Adipocyte (in vitro differentiated cells): Measurements from ENCODE around the gene BABAM1.

ENCODE experiments used
- DNase-seq: peaks from one replicate; pipeline ENCODE4 v3.0.0-alpha.2; 2015; ENCODE audit warnings: low read depth
- H3K27me3 ChIP-seq: replicated peaks from 2 replicates; pipeline ENCODE4 v1.7.0; 2013; ENCODE audit warnings: mild to moderate bottlenecking, low read length, moderate library complexity; ENCODE audit not compliant: control insufficient read depth, insufficient read depth
- H3K36me3 ChIP-seq: 2 replicates; pipeline ENCODE4 v1.7.0; 2013; ENCODE audit warnings: low read length, mild to moderate bottlenecking, moderate library complexity; ENCODE audit not compliant: control insufficient read depth, insufficient read depth, severe bottlenecking
- H3K4me1 ChIP-seq: 2 replicates; pipeline ENCODE4 v1.7.0; 2013; ENCODE audit warnings: mild to moderate bottlenecking, low read length, moderate library complexity; ENCODE audit not compliant: control insufficient read depth, insufficient read depth
- H3K4me3 ChIP-seq: 2 replicates; pipeline ENCODE4 v1.7.0; 2013; ENCODE audit warnings: mild to moderate bottlenecking, low read length, moderate library complexity
- H3K9ac ChIP-seq: 2 replicates; pipeline ENCODE4 v1.7.0; 2013; ENCODE audit warnings: mild to moderate bottlenecking, low read length, moderate library complexity
- H3K9me3 ChIP-seq: 2 replicates; pipeline ENCODE4 v1.7.0; 2013; ENCODE audit warnings: mild to moderate bottlenecking, low read length, moderate library complexity; ENCODE audit not compliant: control insufficient read depth

The BABAM1 gene

GRCh38 chr19:17266975-17267788 is at the start of gene BABAM1:
BABAM1 (plus strand) TSS chr19:17267443; CDS start chr19:17268807, 1,364 bp downstream.
- peak; percentile 99 for DNase-seq
- Histone ChIP-seq H3K36me3 (peaks cover 14% of the 10 kb centered on the region), H3K9ac (peak within 1 kb of the TSS; percentile 97)

GRCh38 chr19:17219286-17219685 is 48.0 kb upstream of the BABAM1 start:
- H3K9ac ChIP-seq = no peak overlapping the region
- peaks cover 19% of the 10 kb centered on the region for H3K36me3 ChIP-seq
- no peaks in the 10 kb centered on the region for H3K27me3 ChIP-seq
- no peak for DNase-seq
- no peak overlapping the region for H3K4me3 ChIP-seq
- H3K9me3 ChIP-seq = no peaks in the 10 kb centered on the region
- H3K4me1 ChIP-seq = peaks cover 22% of the 10 kb centered on the region

More at GRCh38 chr19:17266975-17267788, at the start of gene BABAM1:
- H3K9me3 ChIP-seq = no peaks in the 10 kb centered on the region
- peaks cover 5% of the 10 kb centered on the region for H3K4me1 ChIP-seq
- peak within 1 kb of the TSS; percentile 100 for H3K4me3 ChIP-seq
- no peaks in the 10 kb centered on the region for H3K27me3 ChIP-seq

- no peaks in the 10 kb centered on the region for H3K27me3 ChIP-seq
- peak overlapping the region; percentile 63 for H3K9ac ChIP-seq
- H3K4me1 ChIP-seq = peaks cover 15% of the 10 kb centered on the region
- H3K9me3 ChIP-seq = no peaks in the 10 kb centered on the region
- DNase-seq = peak; percentile 64
- H3K4me3 ChIP-seq = no peak overlapping the region
- peaks cover 19% of the 10 kb centered on the region for H3K36me3 ChIP-seq
Measured at GRCh38 chr19:17220207-17220758, 47.0 kb upstream of the BABAM1 start.

GRCh38 chr19:17225053-17225452 is 42.2 kb upstream of the BABAM1 start:
- Histone ChIP-seq H3K9ac (no peak overlapping the region), H3K9me3 (no peaks in the 10 kb centered on the region), H3K4me1 (peaks cover 9% of the 10 kb centered on the region), H3K36me3 (peaks cover 1% of the 10 kb centered on the region), H3K4me3 (no peak overlapping the region), H3K27me3 (no peaks in the 10 kb centered on the region)
- DNase-seq = no peak

GRCh38 chr19:17226002-17226933 is 41.0 kb upstream of the BABAM1 start, which contains the start of gene OCEL1:
OCEL1 (plus strand) TSS chr19:17226226; CDS start chr19:17226248, 22 bp downstream.
- peaks cover 9% of the 10 kb centered on the region for H3K36me3 ChIP-seq
- no peaks in the 10 kb centered on the region for H3K9me3 ChIP-seq
- H3K9ac ChIP-seq = peak within 1 kb of the TSS; percentile 85
- DNase-seq = peak; percentile 99
- H3K4me1 ChIP-seq = peaks cover 4% of the 10 kb centered on the region
- no peaks in the 10 kb centered on the region for H3K27me3 ChIP-seq
- H3K4me3 ChIP-seq = peak within 1 kb of the TSS; percentile 88

GRCh38 chr19:17227798-17228367 is 39.4 kb upstream of the BABAM1 start:
- no peak overlapping the region for H3K4me3 ChIP-seq
- H3K9ac ChIP-seq = no peak overlapping the region
- H3K36me3 ChIP-seq = peaks cover 23% of the 10 kb centered on the region
- H3K27me3 ChIP-seq = no peaks in the 10 kb centered on the region
- no peak for DNase-seq
- peaks cover 4% of the 10 kb centered on the region for H3K4me1 ChIP-seq
- H3K9me3 ChIP-seq = no peaks in the 10 kb centered on the region

GRCh38 chr19:17229890-17230289 is 37.4 kb upstream of the BABAM1 start:
- Histone ChIP-seq H3K4me3 (no peak overlapping the region), H3K9ac (no peak overlapping the region), H3K4me1 (peaks cover 4% of the 10 kb centered on the region), H3K27me3 (no peaks in the 10 kb centered on the region), H3K9me3 (no peaks in the 10 kb centered on the region), H3K36me3 (peaks cover 36% of the 10 kb centered on the region)
- no peak for DNase-seq

- no peak overlapping the region for H3K4me3 ChIP-seq
- DNase-seq = no peak
- H3K36me3 ChIP-seq = peaks cover 41% of the 10 kb centered on the region
- H3K9ac ChIP-seq = no peak overlapping the region
- H3K4me1 ChIP-seq = peaks cover 6% of the 10 kb centered on the region
- no peaks in the 10 kb centered on the region for H3K27me3 ChIP-seq
- H3K9me3 ChIP-seq = no peaks in the 10 kb centered on the region
Measured at GRCh38 chr19:17232258-17232657, 35.0 kb upstream of the BABAM1 start.

GRCh38 chr19:17234911-17235299 is 32.3 kb upstream of the BABAM1 start:
- DNase-seq = peak; percentile 64
- H3K36me3 ChIP-seq = peaks cover 57% of the 10 kb centered on the region
- no peaks in the 10 kb centered on the region for H3K9me3 ChIP-seq
- no peaks in the 10 kb centered on the region for H3K27me3 ChIP-seq
- peak overlapping the region; percentile 68 for H3K4me3 ChIP-seq
- H3K9ac ChIP-seq = peak overlapping the region; percentile 56
- H3K4me1 ChIP-seq = peaks cover 7% of the 10 kb centered on the region

GRCh38 chr19:17235300-17235970 is 31.8 kb upstream of the BABAM1 start:
- H3K36me3 ChIP-seq = peaks cover 57% of the 10 kb centered on the region
- peak overlapping the region; percentile 68 for H3K4me3 ChIP-seq
- H3K9me3 ChIP-seq = no peaks in the 10 kb centered on the region
- no peaks in the 10 kb centered on the region for H3K27me3 ChIP-seq
- peak; percentile 84 for DNase-seq
- H3K4me1 ChIP-seq = peaks cover 12% of the 10 kb centered on the region
- peak overlapping the region; percentile 56 for H3K9ac ChIP-seq
